ENCODE measurements around the gene FNDC10. TPM values are rescaled to one million over a fixed set of nuclear protein-coding genes. Genes with fewer than 3 reads are reported as not detected.
"Not testable (repeated sequence)": the region's sequence is repeated elsewhere in the genome, so short reads cannot be mapped to it uniquely, and the experiment has no call there.

FNDC10 gene
- 8.9 and 9.8 TPM in 2 replicates for polyA plus RNA-seq (2014; cell fraction: cytosol; rRNA removed)
- polyA plus RNA-seq (2014; cell fraction: nucleus; rRNA removed) = 2.3 and 3.7 TPM in 2 replicates

GRCh38 chr1:1599935-1600860 lies at the start of gene FNDC10:
Gene FNDC10 (minus strand): TSS chr1:1600135. CDS start chr1:1600015, 120 bp downstream.
- no peak for DNase-seq (ENCODE audit: low spot score)

GRCh38 chr1:1648265-1648664 lies 48.3 kb upstream of the FNDC10 start:
- not testable (repeated sequence) for DNase-seq (ENCODE audit: low spot score)

GRCh38 chr1:1647567-1648241 lies 47.8 kb upstream of the FNDC10 start:
- not testable (repeated sequence) for DNase-seq (ENCODE audit: low spot score)

- DNase-seq (ENCODE audit: low spot score) = not testable (repeated sequence)
These were observed 46.4 kb upstream of the FNDC10 start for GRCh38 chr1:1646326-1646725.

- DNase-seq (ENCODE audit: low spot score) = not testable (repeated sequence)
These were observed 41.0 kb upstream of the FNDC10 start for GRCh38 chr1:1640711-1641461.

- not testable (repeated sequence) for DNase-seq (ENCODE audit: low spot score)
These were observed 40.1 kb upstream of the FNDC10 start for GRCh38 chr1:1640081-1640480.

- not testable (repeated sequence) for DNase-seq (ENCODE audit: low spot score)
These were observed 39.4 kb upstream of the FNDC10 start for GRCh38 chr1:1639368-1639767.

- DNase-seq (ENCODE audit: low spot score) = not testable (repeated sequence)
These were observed 38.6 kb upstream of the FNDC10 start for GRCh38 chr1:1638528-1638927.

- DNase-seq (ENCODE audit: low spot score) = not testable (repeated sequence)
These were observed 37.5 kb upstream of the FNDC10 start for GRCh38 chr1:1637479-1637875.

- not testable (repeated sequence) for DNase-seq (ENCODE audit: low spot score)
These were observed 36.9 kb upstream of the FNDC10 start for GRCh38 chr1:1636621-1637478.

- DNase-seq (ENCODE audit: low spot score) = not testable (repeated sequence)
These were observed 34.7 kb upstream of the FNDC10 start for GRCh38 chr1:1634613-1635012.

GRCh38 chr1:1633409-1633808 lies 33.5 kb upstream of the FNDC10 start:
- not testable (repeated sequence) for DNase-seq (ENCODE audit: low spot score)

- DNase-seq (ENCODE audit: low spot score) = no peak
These were observed 32.0 kb upstream of the FNDC10 start, which contains the start of gene MMP23B for GRCh38 chr1:1631782-1632420. Gene MMP23B (plus strand): TSS chr1:1632173. CDS start chr1:1632219, 46 bp downstream.

- DNase-seq (ENCODE audit: low spot score) = no peak
These were observed 31.2 kb upstream of the FNDC10 start for GRCh38 chr1:1630965-1631781.

- DNase-seq (ENCODE audit: low spot score) = no peak
These were observed 30.4 kb upstream of the FNDC10 start for GRCh38 chr1:1630191-1630964.

- no peak for DNase-seq (ENCODE audit: low spot score)
These were observed 29.7 kb upstream of the FNDC10 start for GRCh38 chr1:1629430-1630190.

- DNase-seq (ENCODE audit: low spot score) = no peak
These were observed 29.0 kb upstream of the FNDC10 start for GRCh38 chr1:1628754-1629429.

Data from SK-N-DZ (cell line).